CD4-positive, alpha-beta T cell (primary cell): ENCODE measurements around the gene KRT8. TPM values are rescaled to one million over a fixed set of nuclear protein-coding genes. Genes with fewer than 3 reads are reported as not detected.

Source experiments
- ATAC-seq: fragments of 200-7000 bp; cut with Tn5 transposase; one replicate; pipeline ENCODE4 v1.10.0; 2022; ENCODE audit warnings: mild to moderate bottlenecking; ENCODE audit not compliant: poor library complexity
- CTCF ChIA-PET: fragments of 350-600 bp; sonication (Branson Sonifier 250); formaldehyde crosslinking; loops from one replicate; lab custom pipeline; 2021; ENCODE audit warnings: antibody characterized with exemption, inconsistent platforms; lab: Charles Lee
- POLR2A ChIA-PET: fragments of 350-600 bp; sonication (Branson Sonifier 250); formaldehyde crosslinking; loops from one replicate; lab custom pipeline; 2021; ENCODE audit warnings: antibody characterized with exemption, inconsistent platforms; lab: Charles Lee
- DNase-seq, 14 experiments: peaks; one replicate each; pipeline ENCODE4 v3.0.0-alpha.2; 2013 to 2020; ENCODE audit warnings: mixed read lengths in 2 of 14
- H3K27ac ChIP-seq, 2 donors: one replicate each; pipeline versions ENCODE4 v1.5.1 to v1.7.0; 2013; ENCODE audit warnings: low read length in 2 of 2, low read depth in 1 of 2, mild to moderate bottlenecking in 1 of 2
- H3K27me3 ChIP-seq, 2 experiments: 1 replicate in 1 of 2; 2 replicates in 1 of 2; pipeline versions ENCODE4 v1.6.1 to v1.7.0; 2013; ENCODE audit warnings: low read length in 2 of 2, control low read depth in 1 of 2, mild to moderate bottlenecking in 1 of 2, moderate library complexity in 1 of 2; ENCODE audit not compliant: insufficient read depth in 2 of 2, control insufficient read depth in 1 of 2
- H3K36me3 ChIP-seq: one replicate; pipeline ENCODE4 v1.6.1; 2013; ENCODE audit warnings: low read length, control low read depth; ENCODE audit not compliant: insufficient read depth
- H3K4me1 ChIP-seq: one replicate; pipeline ENCODE4 v1.6.1; 2013; ENCODE audit warnings: low read length, control low read depth; ENCODE audit not compliant: insufficient read depth
- H3K4me3 ChIP-seq: one replicate; pipeline ENCODE4 v1.5.1; 2013; ENCODE audit warnings: mild to moderate bottlenecking, low read length, moderate library complexity
- H3K9me3 ChIP-seq, 2 experiments: 1 replicate in 1 of 2; 2 replicates in 1 of 2; pipeline versions ENCODE4 v1.6.1 to v1.7.0; 2013; ENCODE audit warnings: low read length in 2 of 2, mild to moderate bottlenecking in 2 of 2, control low read depth in 1 of 2, moderate library complexity in 1 of 2; ENCODE audit not compliant: control insufficient read depth in 1 of 2, insufficient read depth in 1 of 2
- H3K27ac Mint-ChIP-seq: one replicate; pipeline ENCODE4 v1.8.0; 2020; ENCODE audit warnings: mixed read lengths
- H3K27me3 Mint-ChIP-seq: one replicate; pipeline ENCODE4 v1.8.0; 2021; ENCODE audit warnings: mixed read lengths
- H3K36me3 Mint-ChIP-seq: one replicate; pipeline ENCODE4 v1.8.0; 2021; ENCODE audit warnings: low read depth, mixed read lengths
- H3K4me1 Mint-ChIP-seq: one replicate; pipeline ENCODE4 v1.8.0; 2021; ENCODE audit warnings: low read depth, mixed read lengths
- H3K4me3 Mint-ChIP-seq: one replicate; pipeline ENCODE4 v1.8.0; 2020; ENCODE audit warnings: mild to moderate bottlenecking, mixed read lengths
- H3K9me3 Mint-ChIP-seq: one replicate; pipeline ENCODE4 v1.8.0; 2020; ENCODE audit warnings: mixed read lengths
- CTCF ChIP-seq: fragments of 200-600 bp; IDR thresholded peaks from one replicate; pipeline ENCODE4 v1.8.0; 2022; ENCODE audit warnings: antibody characterized with exemption, mild to moderate bottlenecking
- intact Hi-C, 2 experiments: fragments of 100-400 bp; cut with DNase I in 1 of 2; cut with micrococcal nuclease in 1 of 2; formaldehyde crosslinking; loops; one replicate each; pipeline versions ENCODE4 v1.15.1 to v1.9.0; 2023 to 2025; cut with DNase I, micrococcal nuclease
- total RNA-seq, 174 experiments: library from RNA in 2 of 174; stranded (reverse) in 2 of 174; gene quantifications; one replicate each; pipeline ENCODE4 v1.2.3 and lab custom pipeline; 2021 to 2026

Gene KRT8
- total RNA-seq, 2 experiments from 2014 or later = 0.63 to 0.89 TPM

GRCh38 chr12:52916216-52916615 is 11.3 kb upstream of the KRT8 start:
- TF ChIP-seq CTCF = no peak

GRCh38 chr12:52915637-52916036 is 10.8 kb upstream of the KRT8 start:
- H3K36me3 ChIP-seq = no peaks in the 10 kb centered on the region
- Mint-ChIP-seq H3K9me3 (no peaks in the 10 kb centered on the region), H3K27me3 (peaks cover 4% of the 10 kb centered on the region), H3K4me3 (no peak overlapping the region), H3K36me3 (no peaks in the 10 kb centered on the region), H3K4me1 (no peaks in the 10 kb centered on the region), H3K27ac (no peak overlapping the region)
- no peak for ATAC-seq
- H3K4me3 ChIP-seq = no peak overlapping the region
- H3K27me3 ChIP-seq = no peaks in the 10 kb centered on the region
- no peaks in the 10 kb centered on the region for H3K4me1 ChIP-seq
- no peak for TF ChIP-seq CTCF
- no peak overlapping the region for H3K27ac ChIP-seq
- no peak for DNase-seq
- intact Hi-C loops = no loop called here
- CTCF ChIA-PET = no interaction called here
- POLR2A ChIA-PET = interaction anchor here (0.6 kb wide), 1 partner anchor 10 kb away, joined by 3 read pairs; no protein-coding TSS in a partner anchor
- H3K9me3 ChIP-seq = no peaks in the 10 kb centered on the region

More at GRCh38 chr12:52916216-52916615, 11.3 kb upstream of the KRT8 start:
- ATAC-seq (no peak), DNase-seq (no peak)
- H3K27me3 ChIP-seq = no peaks in the 10 kb centered on the region
- H3K27ac ChIP-seq = no peak overlapping the region
- Mint-ChIP-seq H3K36me3 (no peaks in the 10 kb centered on the region), H3K4me3 (no peak overlapping the region), H3K9me3 (no peaks in the 10 kb centered on the region), H3K4me1 (no peaks in the 10 kb centered on the region), H3K27ac (no peak overlapping the region), H3K27me3 (peaks cover 4% of the 10 kb centered on the region)
- no peak overlapping the region for H3K4me3 ChIP-seq
- no peaks in the 10 kb centered on the region for H3K9me3 ChIP-seq
- ChIA-PET CTCF (no interaction called here), POLR2A (interaction anchor here (0.6 kb wide), 1 partner anchor 9 kb away, joined by 3 read pairs; no protein-coding TSS in a partner anchor)
- intact Hi-C loops = no loop called here
- no peaks in the 10 kb centered on the region for H3K36me3 ChIP-seq
- no peaks in the 10 kb centered on the region for H3K4me1 ChIP-seq

GRCh38 chr12:52914576-52915121 is 9.8 kb upstream of the KRT8 start:
- H3K4me1 Mint-ChIP-seq = no peaks in the 10 kb centered on the region
- ChIA-PET CTCF (interaction anchor here (0.5 kb wide), 1 partner anchor 1134 kb away, joined by 3 read pairs; no protein-coding TSS in a partner anchor), POLR2A (no interaction called here)
- no peak overlapping the region for H3K4me3 ChIP-seq
- ATAC-seq (no peak), DNase-seq (no peak)
- no peaks in the 10 kb centered on the region for H3K36me3 Mint-ChIP-seq
- H3K4me1 ChIP-seq = no peaks in the 10 kb centered on the region
- H3K27me3 Mint-ChIP-seq = peaks cover 4% of the 10 kb centered on the region
- no peaks in the 10 kb centered on the region for H3K36me3 ChIP-seq
- no peak for TF ChIP-seq CTCF
- no peak overlapping the region for H3K27ac ChIP-seq
- H3K9me3 ChIP-seq = no peaks in the 10 kb centered on the region
- intact Hi-C loops = no loop called here
- no peaks in the 10 kb centered on the region for H3K27me3 ChIP-seq
- H3K27ac Mint-ChIP-seq = no peak overlapping the region
- H3K9me3 Mint-ChIP-seq = no peaks in the 10 kb centered on the region
- H3K4me3 Mint-ChIP-seq = no peak overlapping the region
